ENCODE data around the gene RBP3. TPM values are rescaled to one million over a fixed set of nuclear protein-coding genes. Genes with fewer than 3 reads are reported as not detected.
A peak's percentile ranks its signal among the peaks of the same experiment; 100 is the strongest.

RBP3 gene
- total and polyA plus RNA-seq, 8 donors: not detected

DNA sequence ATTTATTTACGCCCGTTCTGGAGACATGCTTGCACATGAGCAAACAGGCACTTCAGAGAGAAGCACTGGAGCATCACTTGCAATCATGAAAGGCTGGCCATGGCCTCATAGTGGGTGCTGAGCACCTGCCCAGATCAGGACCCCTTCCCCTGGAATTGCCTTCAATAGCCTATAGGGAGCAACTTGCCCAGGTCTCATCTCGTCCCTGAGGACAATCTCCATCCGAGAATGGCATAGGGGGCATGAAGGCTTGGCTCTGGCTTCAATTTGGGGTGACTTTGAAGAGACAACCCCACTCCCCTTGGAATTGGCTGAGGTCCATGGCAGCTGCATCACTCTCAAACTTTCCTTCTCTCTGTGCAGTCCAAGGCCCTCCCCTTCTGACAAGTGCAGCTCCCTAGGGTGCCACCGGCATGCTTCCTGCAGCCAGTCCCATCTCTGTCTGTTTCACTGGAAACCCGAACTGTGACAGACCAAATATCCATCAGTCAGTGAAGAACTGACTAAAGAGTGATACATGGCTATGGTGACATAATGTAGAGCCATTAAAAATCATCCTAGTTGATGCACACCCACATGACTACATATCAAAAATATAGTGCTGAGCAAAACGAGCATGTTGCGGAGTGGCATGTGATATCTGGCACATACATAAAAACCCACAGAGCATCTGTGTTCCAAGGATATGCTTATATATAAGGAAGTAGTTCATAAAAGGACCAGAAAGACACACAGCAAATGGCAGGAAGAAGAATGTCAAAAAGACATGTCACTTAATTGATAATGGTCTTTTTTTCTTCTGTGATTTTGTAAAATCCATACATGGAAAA is 13.5 kb upstream of the RBP3 start:
- peak in 1 of 2 donors; percentile 3 for DNase-seq
- Histone ChIP-seq H3K36me3 (no peaks in the 10 kb centered on the region), H3K27me3 (peaks cover 0 to 13% (median 0%) of the 10 kb centered on the region in 3 donors), H3K4me1 (peaks cover 0 to 8% (median 0%) of the 10 kb centered on the region in 4 donors), H3K27ac (no peak overlapping the region), H3K4me3 (no peak overlapping the region), H3K9me3 (no peaks in the 10 kb centered on the region)
- 75 to 86% (median 81%) methylated on average over 7 to 8 of the region's 8 CpGs for WGBS, 5 donors
- no peak for TF ChIP-seq CTCF (IDR thresholded peaks at IDR 0.05)
- intact Hi-C loops (cut with DNase I; ENCODE audit: low total_unique reads): no loop called here

DNA sequence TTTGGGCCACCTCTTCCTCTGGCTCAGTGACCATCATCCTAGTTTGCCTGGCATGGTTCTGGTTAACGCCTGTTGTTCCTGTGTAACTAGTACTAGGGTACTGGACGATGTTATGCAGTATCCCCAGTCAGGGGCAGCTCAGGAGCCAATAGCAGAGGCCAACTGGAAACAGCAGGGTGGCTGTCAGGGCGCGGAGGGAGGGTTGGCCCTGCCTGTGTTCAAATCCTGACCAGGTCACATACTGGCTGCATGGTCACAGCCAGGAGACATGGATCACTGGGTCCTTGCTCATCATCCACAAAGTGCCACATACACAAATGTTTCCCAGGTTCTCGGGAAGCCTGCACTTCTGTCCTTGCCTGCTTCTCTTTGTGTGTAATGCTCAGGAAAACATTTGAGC is 12.3 kb upstream of the RBP3 start:
- Histone ChIP-seq H3K27ac (no peak overlapping the region), H3K4me1 (peaks cover 0 to 8% (median 0%) of the 10 kb centered on the region in 4 donors), H3K36me3 (no peaks in the 10 kb centered on the region), H3K4me3 (no peak overlapping the region), H3K9me3 (no peaks in the 10 kb centered on the region), H3K27me3 (peaks cover 0 to 24% (median 0%) of the 10 kb centered on the region in 3 donors)
- DNase-seq: peak in 1 of 2 donors; percentile 7
- TF ChIP-seq CTCF (IDR thresholded peaks at IDR 0.05): no peak
- no peak for TF ChIP-seq POLR2A (IDR thresholded peaks at IDR 0.05)
- TF ChIP-seq POLR2AphosphoS5 (IDR thresholded peaks at IDR 0.05): no peak
- no peak for TF ChIP-seq EP300 (IDR thresholded peaks at IDR 0.05)
- intact Hi-C loops (cut with DNase I; ENCODE audit: low total_unique reads): no loop called here
- 75 to 88% (median 83%) methylated on average over 5 of the region's 5 CpGs for WGBS, 5 donors

DNA sequence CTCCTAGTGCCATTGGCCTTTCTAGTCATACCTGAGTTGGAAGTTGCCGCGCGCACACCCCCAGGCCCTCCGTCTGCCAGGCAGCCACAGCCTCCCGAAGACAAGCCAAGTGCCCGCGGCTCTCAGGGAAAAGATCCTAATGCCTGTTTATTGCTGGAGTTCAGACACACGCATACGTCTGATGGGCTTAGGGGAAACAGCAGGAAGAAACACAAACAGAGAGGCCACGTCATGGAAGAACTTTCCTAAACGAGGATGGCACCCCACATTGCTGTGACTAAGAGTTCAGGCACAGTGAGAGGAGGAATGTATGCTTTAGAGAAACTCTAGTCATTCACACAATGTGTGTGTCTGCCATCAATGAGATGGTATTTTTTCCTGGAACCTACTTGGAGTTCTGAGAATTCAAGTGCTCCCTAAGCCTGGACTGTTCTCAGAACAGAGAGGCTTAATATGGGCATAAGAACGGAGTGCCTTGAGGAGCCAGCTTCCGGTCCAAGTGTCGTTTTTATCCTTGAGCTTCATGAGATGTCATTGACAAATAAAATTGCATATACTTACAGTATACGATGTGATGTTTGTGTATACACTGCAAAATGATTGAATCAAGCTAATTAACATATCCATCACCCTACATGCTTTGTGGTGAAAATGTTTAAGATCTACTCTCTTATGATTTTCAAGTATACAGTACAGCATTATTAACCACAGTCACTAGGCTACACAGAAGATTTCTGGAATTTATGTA is 11.6 kb upstream of the RBP3 start:
- peaks cover 0 to 24% (median 0%) of the 10 kb centered on the region in 3 donors for H3K27me3 ChIP-seq
- DNase-seq: peak; percentile 5 to 50
- H3K9me3 ChIP-seq: no peaks in the 10 kb centered on the region
- no peak overlapping the region for H3K27ac ChIP-seq
- no peaks in the 10 kb centered on the region for H3K36me3 ChIP-seq
- intact Hi-C loops (cut with DNase I; ENCODE audit: low total_unique reads): no loop called here
- peaks cover 0 to 8% (median 0%) of the 10 kb centered on the region in 4 donors for H3K4me1 ChIP-seq
- peak in 1 of 3 donors; percentile 32 for TF ChIP-seq POLR2AphosphoS5 (IDR thresholded peaks at IDR 0.05)
- no peak for TF ChIP-seq POLR2A (IDR thresholded peaks at IDR 0.05)
- no peak for TF ChIP-seq CTCF (IDR thresholded peaks at IDR 0.05)
- WGBS, 5 donors: 52 to 79% (median 75%) methylated on average over 15 of the region's 15 CpGs
- no peak overlapping the region for H3K4me3 ChIP-seq

DNA sequence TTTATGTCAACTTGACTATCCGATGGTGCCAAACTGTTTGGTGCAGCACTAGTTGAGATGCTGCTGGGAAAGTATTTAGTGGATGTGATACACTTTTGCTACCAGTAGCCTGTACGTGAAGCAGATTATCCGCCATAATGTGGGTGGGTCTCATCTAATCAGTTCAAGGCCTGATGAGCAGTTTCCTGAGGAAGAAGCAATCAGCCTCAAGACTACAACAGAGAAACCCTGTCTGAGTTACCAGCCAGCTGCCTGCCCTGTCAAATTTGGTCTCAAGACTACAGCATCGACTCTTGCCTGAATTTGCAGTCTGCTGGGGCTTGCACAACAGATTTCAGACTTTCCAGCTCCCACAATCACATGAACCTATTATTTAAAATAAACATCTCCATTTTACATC is 10.9 kb upstream of the RBP3 start:
- DNase-seq: no peak
- Histone ChIP-seq H3K27me3 (peaks cover 0 to 24% (median 0%) of the 10 kb centered on the region in 3 donors), H3K4me3 (no peak overlapping the region), H3K27ac (no peak overlapping the region), H3K36me3 (no peaks in the 10 kb centered on the region), H3K4me1 (peaks cover 0 to 8% (median 0%) of the 10 kb centered on the region in 4 donors), H3K9me3 (no peaks in the 10 kb centered on the region)
- intact Hi-C loops (cut with DNase I; ENCODE audit: low total_unique reads): no loop called here
- TF ChIP-seq EP300 (IDR thresholded peaks at IDR 0.05) (no peak), POLR2AphosphoS5 (IDR thresholded peaks at IDR 0.05) (no peak), POLR2A (IDR thresholded peaks at IDR 0.05) (no peak), CTCF (IDR thresholded peaks at IDR 0.05) (no peak)
- WGBS, 5 donors: 68 to 83% (median 81%) methylated on average over 4 of the region's 4 CpGs

Measured in stomach (tissue), 9 donors.